K562 (cell line): Measurements from ENCODE around the gene TSGA10IP. TPM values are rescaled to one million over a fixed set of nuclear protein-coding genes. Genes with fewer than 3 reads are reported as not detected.

Source experiments
- ADNP ChIP-seq: fragments of 200-800 bp; sonication (Bioruptor generic); IDR thresholded peaks from 2 replicates; pipeline ENCODE4 v1.6.1; 2016; ENCODE audit warnings: missing genetic modification characterization, missing compliant biosample characterization
- ARNT ChIP-seq, 2 experiments: fragments of 450-650 bp; IDR thresholded peaks; 2 replicates each; pipeline ENCODE4 v1.6.1; 2016; ENCODE audit warnings: mild to moderate bottlenecking in 1 of 2
- CXXC5 ChIP-seq: fragments of 250-450 bp; sonication (Bioruptor Pico); IDR thresholded peaks from 2 replicates; pipeline ENCODE4 v1.8.0; 2022; ENCODE audit warnings: inconsistent platforms, mild to moderate bottlenecking, moderate library complexity
- EGR1 ChIP-seq: fragments of 450-650 bp; conservative IDR thresholded peaks from 2 replicates; pipeline ENCODE4 v1.6.1; 2017; ENCODE audit warnings: mild to moderate bottlenecking
- GABPA ChIP-seq: fragments of 200-800 bp; sonication (Bioruptor generic); conservative IDR thresholded peaks from 2 replicates; pipeline ENCODE4 v1.6.1; 2016; ENCODE audit warnings: low read depth, missing genetic modification characterization, missing compliant biosample characterization
- KAT7 ChIP-seq: sonication (generic); formaldehyde crosslinking; IDR thresholded peaks from 2 replicates; pipeline ENCODE4 v1.8.0; 2022; ENCODE audit warnings: missing genetic modification reagents, mild to moderate bottlenecking, borderline replicate concordance
- MYC ChIP-seq, 2 experiments: fragments of 250-450 bp in 1 of 2; sonication (Bioruptor Pico) in 1 of 2; IDR thresholded peaks; 2 replicates each; pipeline versions ENCODE4 v1.5.1 to v1.6.1; 2012 to 2021; ENCODE audit warnings: low read depth in 2 of 2, borderline replicate concordance in 1 of 2, improper control_type of control experiment in 1 of 2, low read length in 1 of 2, mild to moderate bottlenecking in 1 of 2, moderate library complexity in 1 of 2
- NFYB ChIP-seq: IDR thresholded peaks from 2 replicates; pipeline ENCODE4 v1.6.1; 2011; ENCODE audit warnings: mild to moderate bottlenecking, moderate library complexity; ENCODE audit not compliant: insufficient read length; ENCODE audit errors: extremely low read depth
- NR1H2 ChIP-seq: sonication (generic); formaldehyde crosslinking; IDR thresholded peaks from 2 replicates; pipeline ENCODE4 v1.4.0; 2020; ENCODE audit warnings: mild to moderate bottlenecking, missing genetic modification reagents
- NR2C1 ChIP-seq, 2 experiments: fragments of 450-650 bp; IDR thresholded peaks; 2 replicates each; pipeline ENCODE4 v1.6.1; 2017; ENCODE audit warnings: mild to moderate bottlenecking in 2 of 2, antibody characterized with exemption in 1 of 2, inconsistent platforms in 1 of 2, missing compliant biosample characterization in 1 of 2, missing genetic modification characterization in 1 of 2
- NR4A1 ChIP-seq, 2 experiments: fragments of 250-450 bp in 1 of 2; fragments of 450-650 bp in 1 of 2; sonication (Bioruptor Pico) in 1 of 2; IDR thresholded peaks; 2 replicates each; pipeline versions ENCODE4 v1.4.0 to v1.6.1; 2016 to 2020; ENCODE audit warnings: mild to moderate bottlenecking in 2 of 2, missing compliant biosample characterization in 1 of 2, missing genetic modification characterization in 1 of 2, moderate library complexity in 1 of 2
- POLR2G ChIP-seq: fragments of 200-400 bp; formaldehyde crosslinking; IDR thresholded peaks from 2 replicates; pipeline ENCODE4 v1.6.1; 2017; ENCODE audit warnings: low read depth, mild to moderate bottlenecking, antibody characterized with exemption, low read length, moderate library complexity
- POLR2H ChIP-seq: IDR thresholded peaks from 2 replicates; pipeline ENCODE4 v1.6.1; 2016; ENCODE audit warnings: missing genetic modification characterization, low read depth, mild to moderate bottlenecking, control low read depth, missing compliant biosample characterization, moderate library complexity
- PTBP1 ChIP-seq: fragments of 200-400 bp; formaldehyde crosslinking; IDR thresholded peaks from 2 replicates; pipeline ENCODE4 v1.6.1; 2017; ENCODE audit warnings: low read depth, low read length
- RAD21 ChIP-seq, 2 experiments: fragments of 250-450 bp in 1 of 2; fragments of 450-650 bp in 1 of 2; sonication (Bioruptor Pico) in 1 of 2; formaldehyde crosslinking in 1 of 2; IDR thresholded peaks in 1 of 2; conservative IDR thresholded peaks in 1 of 2; 2 replicates each; pipeline versions ENCODE4 v1.4.0 to v1.8.0; 2020 to 2022; ENCODE audit warnings: mild to moderate bottlenecking in 2 of 2, moderate library complexity in 1 of 2
- TEAD1 ChIP-seq, 2 experiments: fragments of 450-650 bp in 1 of 2; sonication (generic) in 1 of 2; formaldehyde crosslinking; IDR thresholded peaks; 2 replicates each; pipeline versions ENCODE4 v1.4.0 to v1.8.0; 2020 to 2022; ENCODE audit warnings: mild to moderate bottlenecking in 2 of 2, missing genetic modification reagents in 1 of 2
- ZNF253 ChIP-seq: fragments of 250-450 bp; sonication (Bioruptor Pico); conservative IDR thresholded peaks from 2 replicates; pipeline ENCODE4 v1.6.1; 2021; ENCODE audit warnings: mild to moderate bottlenecking
- ZNF263 ChIP-seq: sonication (generic); formaldehyde crosslinking; IDR thresholded peaks from 2 replicates; pipeline ENCODE4 v1.8.0; 2022; ENCODE audit warnings: mild to moderate bottlenecking, missing genetic modification reagents, borderline replicate concordance
- ZNF445 ChIP-seq: fragments of 250-450 bp; sonication (Bioruptor Pico); IDR thresholded peaks from 2 replicates; pipeline ENCODE4 v1.4.0; 2020; ENCODE audit warnings: low read depth, mild to moderate bottlenecking, moderate library complexity
- polyA plus RNA-seq, 8 experiments: library from polyadenylated mRNA; depleted of rRNA in 4 of 8; stranded (reverse) in 5 of 8; unstranded in 3 of 8; fragments of >200 nt; fragmentation: Nextera tagmentation in 2 of 8; fragmentation: Illumina TruSeq in 1 of 8; extraction: Ambion mirVana in 2 of 8; extraction: Trizol in 1 of 8; gene quantifications; 2 replicates each; pipeline versions ENCODE4 v1.2.1 to v1.2.3, GENCODE V29; 2011 to 2014; ENCODE audit warnings: inconsistent platforms in 1 of 8, missing spikeins in 1 of 8
- total RNA-seq, 7 experiments: library from RNA; depleted of rRNA in 6 of 7; stranded (reverse); fragments of >200 nt in 6 of 7; fragmentation: Illumina TruSeq in 2 of 7; extraction: Trizol in 2 of 7; gene quantifications; 2 replicates each; pipeline versions ENCODE4 v1.2.1 to v1.2.3, GENCODE V29; 2011 to 2021; ENCODE audit warnings: low replicate concordance in 1 of 7
- TF ChIP-seq, protein P1 (sequence below): fragments of 450-650 bp; IDR thresholded peaks from 2 replicates; pipeline ENCODE4 v1.6.1; 2016; ENCODE audit warnings: missing biosample characterization, missing genetic modification characterization
- TF ChIP-seq, protein P2 (sequence below): sonication (generic); IDR thresholded peaks from 2 replicates; pipeline ENCODE4 v1.6.1; 2016
- TF ChIP-seq, protein P3 (sequence below): sonication (generic); formaldehyde crosslinking; IDR thresholded peaks from 2 replicates; pipeline ENCODE4 v1.8.0; 2023; ENCODE audit warnings: mild to moderate bottlenecking, missing genetic modification reagents

The TSGA10IP gene
- total and polyA plus RNA-seq, 9 of the 15 experiments (the other 6 are each of a cell fraction or from before 2014, with no cell fraction given) = not detected

DNA sequence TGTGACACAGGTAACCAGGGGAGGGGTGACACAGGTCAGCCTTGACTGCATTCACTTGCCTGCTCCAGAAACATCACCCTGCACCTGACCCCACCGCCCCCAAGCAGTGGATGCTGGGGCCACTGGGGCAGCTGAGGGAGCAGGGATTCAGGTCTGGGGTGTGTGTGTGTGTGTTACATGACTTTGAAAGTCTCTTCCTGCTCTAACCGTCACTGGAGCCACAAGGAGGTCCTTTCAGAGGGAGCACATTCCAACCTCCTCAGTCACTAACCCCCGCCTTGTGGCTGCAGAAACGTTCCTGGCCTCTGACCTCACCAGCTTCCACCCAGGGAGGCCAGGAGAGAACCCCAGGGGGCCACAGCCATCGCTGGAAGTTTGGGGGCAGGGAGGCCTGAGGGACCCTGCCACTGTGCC lies 42.2 kb upstream of the TSGA10IP start (continued):
- no peak for TF ChIP-seq PTBP1
- no peak for TF ChIP-seq ZNF253 (CRISPR knock-in tag)
- no peak for TF ChIP-seq ZNF445 (CRISPR knock-in tag)
- 0 out of 2 replicates have a peak, but pooled peaks have one; percentile 45 for TF ChIP-seq KAT7
- TF ChIP-seq ZNF263 (CRISPR knock-in tag) = peak; percentile 85
- TF ChIP-seq GABPA = no peak
- 0 out of 2 replicates have a peak, but pooled peaks have one; percentile 6 for TF ChIP-seq CXXC5 (CRISPR knock-in tag)
- TF ChIP-seq TEAD1 (CRISPR knock-in tag; IDR thresholded peaks at IDR 0.05) = peak; percentile 60 to 98
- TF ChIP-seq NR1H2 = no peak
- 0 out of 2 replicates have a peak, but pooled peaks have one; percentile 10 for TF ChIP-seq ADNP (tag)
- TF ChIP-seq POLR2H (tag) = no peak
- TF ChIP-seq NR2C1 (IDR thresholded peaks at IDR 0.05) = peak; percentile 79
- TF ChIP-seq NR2C1 (tag; IDR thresholded peaks at IDR 0.05) = peak; percentile 77
- TF ChIP-seq, protein P1, sequence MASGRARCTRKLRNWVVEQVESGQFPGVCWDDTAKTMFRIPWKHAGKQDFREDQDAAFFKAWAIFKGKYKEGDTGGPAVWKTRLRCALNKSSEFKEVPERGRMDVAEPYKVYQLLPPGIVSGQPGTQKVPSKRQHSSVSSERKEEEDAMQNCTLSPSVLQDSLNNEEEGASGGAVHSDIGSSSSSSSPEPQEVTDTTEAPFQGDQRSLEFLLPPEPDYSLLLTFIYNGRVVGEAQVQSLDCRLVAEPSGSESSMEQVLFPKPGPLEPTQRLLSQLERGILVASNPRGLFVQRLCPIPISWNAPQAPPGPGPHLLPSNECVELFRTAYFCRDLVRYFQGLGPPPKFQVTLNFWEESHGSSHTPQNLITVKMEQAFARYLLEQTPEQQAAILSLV (tag) = no peak
- 0 out of 4 replicates have a peak, but pooled peaks of 1 of the 2 experiments have one; percentile 33 for TF ChIP-seq ARNT (IDR thresholded peaks at IDR 0.05)
- TF ChIP-seq, protein P2, sequence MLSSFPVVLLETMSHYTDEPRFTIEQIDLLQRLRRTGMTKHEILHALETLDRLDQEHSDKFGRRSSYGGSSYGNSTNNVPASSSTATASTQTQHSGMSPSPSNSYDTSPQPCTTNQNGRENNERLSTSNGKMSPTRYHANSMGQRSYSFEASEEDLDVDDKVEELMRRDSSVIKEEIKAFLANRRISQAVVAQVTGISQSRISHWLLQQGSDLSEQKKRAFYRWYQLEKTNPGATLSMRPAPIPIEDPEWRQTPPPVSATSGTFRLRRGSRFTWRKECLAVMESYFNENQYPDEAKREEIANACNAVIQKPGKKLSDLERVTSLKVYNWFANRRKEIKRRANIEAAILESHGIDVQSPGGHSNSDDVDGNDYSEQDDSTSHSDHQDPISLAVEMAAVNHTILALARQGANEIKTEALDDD = peak; percentile 27; the same call in 1 of the 2 replicates
- 0 out of 2 replicates have a peak, but pooled peaks have one; percentile 22 for TF ChIP-seq MYC (IDR thresholded peaks at IDR 0.05; ENCODE audit: low read depth, low read length)
- no peak for TF ChIP-seq MYC (CRISPR knock-in tag; IDR thresholded peaks at IDR 0.05; ENCODE audit: borderline replicate concordance, low read depth)
- peak; percentile 42; the same call in 1 of the 2 replicates for TF ChIP-seq POLR2G
- TF ChIP-seq NR4A1 (CRISPR knock-in tag; IDR thresholded peaks at IDR 0.05) = no peak
- no peak for TF ChIP-seq NR4A1 (tag; IDR thresholded peaks at IDR 0.05)
- TF ChIP-seq EGR1 = peak; percentile 25; the same call in 1 of the 2 replicates
- TF ChIP-seq NFYB = no peak
- TF ChIP-seq, protein P3, sequence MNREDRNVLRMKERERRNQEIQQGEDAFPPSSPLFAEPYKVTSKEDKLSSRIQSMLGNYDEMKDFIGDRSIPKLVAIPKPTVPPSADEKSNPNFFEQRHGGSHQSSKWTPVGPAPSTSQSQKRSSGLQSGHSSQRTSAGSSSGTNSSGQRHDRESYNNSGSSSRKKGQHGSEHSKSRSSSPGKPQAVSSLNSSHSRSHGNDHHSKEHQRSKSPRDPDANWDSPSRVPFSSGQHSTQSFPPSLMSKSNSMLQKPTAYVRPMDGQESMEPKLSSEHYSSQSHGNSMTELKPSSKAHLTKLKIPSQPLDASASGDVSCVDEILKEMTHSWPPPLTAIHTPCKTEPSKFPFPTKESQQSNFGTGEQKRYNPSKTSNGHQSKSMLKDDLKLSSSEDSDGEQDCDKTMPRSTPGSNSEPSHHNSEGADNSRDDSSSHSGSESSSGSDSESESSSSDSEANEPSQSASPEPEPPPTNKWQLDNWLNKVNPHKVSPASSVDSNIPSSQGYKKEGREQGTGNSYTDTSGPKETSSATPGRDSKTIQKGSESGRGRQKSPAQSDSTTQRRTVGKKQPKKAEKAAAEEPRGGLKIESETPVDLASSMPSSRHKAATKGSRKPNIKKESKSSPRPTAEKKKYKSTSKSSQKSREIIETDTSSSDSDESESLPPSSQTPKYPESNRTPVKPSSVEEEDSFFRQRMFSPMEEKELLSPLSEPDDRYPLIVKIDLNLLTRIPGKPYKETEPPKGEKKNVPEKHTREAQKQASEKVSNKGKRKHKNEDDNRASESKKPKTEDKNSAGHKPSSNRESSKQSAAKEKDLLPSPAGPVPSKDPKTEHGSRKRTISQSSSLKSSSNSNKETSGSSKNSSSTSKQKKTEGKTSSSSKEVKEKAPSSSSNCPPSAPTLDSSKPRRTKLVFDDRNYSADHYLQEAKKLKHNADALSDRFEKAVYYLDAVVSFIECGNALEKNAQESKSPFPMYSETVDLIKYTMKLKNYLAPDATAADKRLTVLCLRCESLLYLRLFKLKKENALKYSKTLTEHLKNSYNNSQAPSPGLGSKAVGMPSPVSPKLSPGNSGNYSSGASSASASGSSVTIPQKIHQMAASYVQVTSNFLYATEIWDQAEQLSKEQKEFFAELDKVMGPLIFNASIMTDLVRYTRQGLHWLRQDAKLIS (CRISPR knock-in tag) = no peak
- 0 out of 4 replicates have a peak, but pooled peaks of 1 of the 2 experiments have one; percentile 7 for TF ChIP-seq RAD21 (CRISPR knock-in tag; conservative IDR thresholded peaks at IDR 0.05 in 1 of 2, IDR thresholded peaks at IDR 0.05 in 1 of 2)
